ENCODE data around the gene ZCCHC14.

- TF ChIP-seq CTCF (IDR thresholded peaks at IDR 0.05; ENCODE audit: poor library complexity): no peak
- TF ChIP-seq EZH2 (IDR thresholded peaks at IDR 0.05; ENCODE audit: borderline replicate concordance): no peak
- TF ChIP-seq EZH2phosphoT487 (IDR thresholded peaks at IDR 0.05; ENCODE audit: low read depth, severe bottlenecking, unreplicated experiment): no peak
Observed at GRCh38 chr16:87540072-87540896, 47.5 kb upstream of the ZCCHC14 start.

All from hepatocyte (in vitro differentiated cells).